Measurements from ENCODE around the gene TBC1D9B.
A peak's percentile ranks its signal among the peaks of the same experiment; 100 is the strongest.

Gene TBC1D9B

GRCh38 chr5:179869641-179870402, 37.9 kb downstream of the TBC1D9B start:
- DNase-seq (ENCODE audit: low read depth) = no peak

GRCh38 chr5:179869101-179869500, 38.6 kb downstream of the TBC1D9B start:
- no peak for DNase-seq (ENCODE audit: low read depth)

GRCh38 chr5:179868541-179868940, 39.2 kb downstream of the TBC1D9B start:
- no peak for DNase-seq (ENCODE audit: low read depth)

GRCh38 chr5:179867476-179867875, 40.2 kb downstream of the TBC1D9B start:
- DNase-seq (ENCODE audit: low read depth) = no peak

- DNase-seq (ENCODE audit: low read depth) = no peak
Observed at GRCh38 chr5:179867079-179867465, 40.6 kb downstream of the TBC1D9B start.

- DNase-seq (ENCODE audit: low read depth) = no peak
Observed at GRCh38 chr5:179866241-179867078, 41.2 kb downstream of the TBC1D9B start.

- no peak for DNase-seq (ENCODE audit: low read depth)
Observed at GRCh38 chr5:179865491-179866240, 42.0 kb downstream of the TBC1D9B start.

GRCh38 chr5:179864686-179865085, 43.0 kb downstream of the TBC1D9B start:
- no peak for DNase-seq (ENCODE audit: low read depth)

- no peak for DNase-seq (ENCODE audit: low read depth)
Observed at GRCh38 chr5:179863449-179864085, 44.1 kb downstream of the TBC1D9B start.

GRCh38 chr5:179862891-179863290, 44.8 kb downstream of the TBC1D9B start:
- no peak for DNase-seq (ENCODE audit: low read depth)

GRCh38 chr5:179862296-179862695, 45.4 kb downstream of the TBC1D9B start:
- no peak for DNase-seq (ENCODE audit: low read depth)

- no peak for DNase-seq (ENCODE audit: low read depth)
Observed at GRCh38 chr5:179860301-179860700, 47.4 kb downstream of the TBC1D9B start.

- DNase-seq (ENCODE audit: low read depth) = peak; percentile 88
Observed at GRCh38 chr5:179858586-179859427, 48.9 kb downstream of the TBC1D9B start, which contains the start of gene MRNIP. TSS of gene MRNIP (minus strand) at chr5:179858817. CDS start at chr5:179858796, 21 bp downstream.

- DNase-seq (ENCODE audit: low read depth) = no peak
Observed at GRCh38 chr5:179858241-179858585, 49.5 kb downstream of the TBC1D9B start.

- no peak for DNase-seq (ENCODE audit: low read depth)
Observed at GRCh38 chr5:179854356-179854755, 53.3 kb downstream of the TBC1D9B start.

GRCh38 chr5:179852993-179853547, 54.6 kb downstream of the TBC1D9B start:
- DNase-seq (ENCODE audit: low read depth) = no peak

GRCh38 chr5:179841621-179842020, 66.1 kb downstream of the TBC1D9B start:
- DNase-seq (ENCODE audit: low read depth) = no peak

GRCh38 chr5:179840766-179841165, 66.9 kb downstream of the TBC1D9B start:
- DNase-seq (ENCODE audit: low read depth) = no peak

- DNase-seq (ENCODE audit: low read depth) = no peak
Observed at GRCh38 chr5:179840321-179840720, 67.4 kb downstream of the TBC1D9B start.

GRCh38 chr5:179839328-179840256, 68.1 kb downstream of the TBC1D9B start:
- DNase-seq (ENCODE audit: low read depth) = no peak

Measured in stimulated activated CD8-positive, alpha-beta memory T cell treated with anti-CD3 and anti-CD28 coated beads, Interleukin-7, amount 100 ng/mL, for 24 hours (primary cell).